Mesodermal cell (in vitro differentiated cells): Measurements from ENCODE around the gene CYCS.
"Not testable (repeated sequence)": the region's sequence is repeated elsewhere in the genome, so short reads cannot be mapped to it uniquely, and the experiment has no call there.

Experiments
- H3K27ac ChIP-seq: 2 replicates; pipeline ENCODE4 v1.7.0; 2013; ENCODE audit warnings: mild to moderate bottlenecking, low read depth, low read length, moderate library complexity; ENCODE audit not compliant: severe bottlenecking
- H3K36me3 ChIP-seq: 2 replicates; pipeline ENCODE4 v1.7.1; 2013; ENCODE audit warnings: mild to moderate bottlenecking, low read length, moderate library complexity; ENCODE audit not compliant: control insufficient read depth, insufficient read depth
- H3K4me1 ChIP-seq: one replicate; pipeline ENCODE4 v1.7.1; 2013; ENCODE audit warnings: mild to moderate bottlenecking, low read length; ENCODE audit not compliant: insufficient read depth, control insufficient read depth, poor library complexity, severe bottlenecking
- H3K4me3 ChIP-seq: 2 replicates; pipeline ENCODE4 v1.7.0; 2013; ENCODE audit warnings: low read length, control low read depth, mild to moderate bottlenecking; ENCODE audit not compliant: insufficient read depth, poor library complexity, severe bottlenecking; ENCODE audit errors: extremely low read depth
- H3K9me3 ChIP-seq: 2 replicates; pipeline ENCODE4 v1.7.1; 2013; ENCODE audit warnings: mild to moderate bottlenecking, low read length, moderate library complexity; ENCODE audit not compliant: control insufficient read depth
- WGBS, 2 experiments: methylation state at CpG; one replicate each; pipeline ENCODE4 v1.1.5; 2013; ENCODE audit warnings: missing lambda C conversion rate in 2 of 2; ENCODE audit not compliant: insufficient coverage in 2 of 2; 5-methylcytosine and 5-hydroxymethylcytosine counted together

CYCS gene

GRCh38 chr7:25095516-25096345 is 29.3 kb downstream of the CYCS start:
- H3K9me3 ChIP-seq: peaks cover 6% of the 10 kb centered on the region
- no peak overlapping the region for H3K27ac ChIP-seq
- H3K4me3 ChIP-seq: no peak overlapping the region
- H3K4me1 ChIP-seq: no peaks in the 10 kb centered on the region
- WGBS, 2 experiments: 86 to 95% methylated on average over 2 to 5 of the region's 5 CpGs
- H3K36me3 ChIP-seq: no peaks in the 10 kb centered on the region

GRCh38 chr7:25093268-25093826 is 31.7 kb downstream of the CYCS start:
- Histone ChIP-seq H3K4me3 (no peak overlapping the region), H3K4me1 (no peaks in the 10 kb centered on the region), H3K27ac (no peak overlapping the region), H3K36me3 (no peaks in the 10 kb centered on the region), H3K9me3 (peaks cover 6% of the 10 kb centered on the region)
- 64 to 66% methylated on average over 2 to 6 of the region's 6 CpGs for WGBS, 2 experiments

DNA sequence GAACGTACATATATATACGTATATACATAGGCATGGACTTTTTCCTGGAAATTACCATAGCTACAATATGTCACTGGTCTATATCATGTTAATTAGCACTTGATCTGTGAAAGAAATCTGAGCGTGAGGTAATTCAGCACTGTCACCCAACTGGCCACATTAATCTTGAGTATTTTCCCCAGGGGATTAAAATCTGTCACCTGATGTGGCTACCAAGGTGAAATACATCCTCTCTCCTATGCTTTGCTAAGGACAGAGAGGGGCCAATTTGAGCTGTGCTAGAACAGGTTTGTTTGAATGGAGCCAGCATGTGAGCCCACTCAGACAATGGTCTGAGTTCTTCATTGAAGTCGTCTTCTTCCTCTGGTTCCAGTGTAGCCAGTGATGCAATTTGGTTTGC is 33.3 kb downstream of the CYCS start:
- H3K9me3 ChIP-seq: peaks cover 6% of the 10 kb centered on the region
- WGBS, 2 experiments: 93 to 94% methylated on average over 1 to 2 of the region's 4 CpGs
- no peak overlapping the region for H3K4me3 ChIP-seq
- no peaks in the 10 kb centered on the region for H3K4me1 ChIP-seq
- no peak overlapping the region for H3K27ac ChIP-seq
- no peaks in the 10 kb centered on the region for H3K36me3 ChIP-seq

- Histone ChIP-seq H3K4me3 (no peak overlapping the region), H3K4me1 (no peaks in the 10 kb centered on the region), H3K9me3 (peaks cover 6% of the 10 kb centered on the region), H3K36me3 (no peaks in the 10 kb centered on the region), H3K27ac (no peak overlapping the region)
- 80 to 88% methylated on average over 1 of the region's 1 CpG for WGBS, 2 experiments
Measured at GRCh38 chr7:25091176-25091575, 33.9 kb downstream of the CYCS start.

- 57 to 94% methylated on average over 1 to 2 of the region's 4 CpGs for WGBS, 2 experiments
Measured at GRCh38 chr7:25090374-25090773, 34.7 kb downstream of the CYCS start.

DNA sequence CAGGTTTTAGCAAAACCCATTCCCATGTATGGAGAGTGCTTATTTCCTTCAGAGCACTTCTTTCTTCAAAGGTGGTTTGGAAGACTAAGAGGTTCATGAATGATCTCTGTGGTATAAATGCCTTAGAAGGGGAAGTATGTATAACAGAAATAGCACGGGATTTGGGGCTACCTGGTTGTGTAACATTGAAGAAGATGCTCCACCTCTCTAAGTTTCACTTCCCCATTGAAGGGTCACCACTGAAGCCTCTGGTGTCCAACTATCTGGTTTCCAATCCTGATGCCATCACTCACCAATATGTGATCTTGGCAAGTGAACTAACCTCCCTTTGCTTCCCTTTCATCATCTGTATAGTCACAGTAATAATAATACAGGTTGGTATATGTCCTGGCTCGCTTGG is 37.2 kb downstream of the CYCS start:
- Histone ChIP-seq H3K9me3 (no peaks in the 10 kb centered on the region), H3K4me3 (no peak overlapping the region), H3K27ac (no peak overlapping the region), H3K4me1 (no peaks in the 10 kb centered on the region), H3K36me3 (no peaks in the 10 kb centered on the region)
- WGBS, 2 experiments: 80 to 86% methylated on average over 1 of the region's 2 CpGs

More at GRCh38 chr7:25090374-25090773, 34.7 kb downstream of the CYCS start:
- Histone ChIP-seq H3K36me3 (no peaks in the 10 kb centered on the region), H3K27ac (no peak overlapping the region), H3K4me3 (no peak overlapping the region), H3K9me3 (no peaks in the 10 kb centered on the region), H3K4me1 (no peaks in the 10 kb centered on the region)

DNA sequence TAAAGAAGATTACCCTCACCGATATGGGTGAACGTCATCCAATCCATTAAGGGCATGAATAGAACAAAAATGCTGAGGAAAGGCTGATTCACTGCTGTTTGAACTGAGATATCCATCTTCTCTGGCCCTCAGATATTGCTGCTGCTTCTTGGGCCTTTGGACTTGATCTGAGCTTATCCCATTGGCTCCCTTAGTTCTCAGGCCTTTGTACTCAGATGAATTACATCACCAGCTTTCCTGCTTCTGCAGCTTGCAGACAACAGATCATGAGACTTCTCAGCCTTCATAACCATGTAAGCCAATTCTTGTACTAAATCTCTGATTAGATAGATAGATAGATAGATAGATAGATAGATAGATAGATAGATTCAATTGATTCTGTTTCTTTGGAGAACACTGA is 40.2 kb downstream of the CYCS start:
- H3K9me3 ChIP-seq: no peaks in the 10 kb centered on the region
- H3K36me3 ChIP-seq: no peaks in the 10 kb centered on the region
- H3K4me3 ChIP-seq: no peak overlapping the region
- H3K27ac ChIP-seq: no peak overlapping the region
- H3K4me1 ChIP-seq: no peaks in the 10 kb centered on the region
- WGBS, 2 experiments: 87 to 89% methylated on average over 2 of the region's 2 CpGs

DNA sequence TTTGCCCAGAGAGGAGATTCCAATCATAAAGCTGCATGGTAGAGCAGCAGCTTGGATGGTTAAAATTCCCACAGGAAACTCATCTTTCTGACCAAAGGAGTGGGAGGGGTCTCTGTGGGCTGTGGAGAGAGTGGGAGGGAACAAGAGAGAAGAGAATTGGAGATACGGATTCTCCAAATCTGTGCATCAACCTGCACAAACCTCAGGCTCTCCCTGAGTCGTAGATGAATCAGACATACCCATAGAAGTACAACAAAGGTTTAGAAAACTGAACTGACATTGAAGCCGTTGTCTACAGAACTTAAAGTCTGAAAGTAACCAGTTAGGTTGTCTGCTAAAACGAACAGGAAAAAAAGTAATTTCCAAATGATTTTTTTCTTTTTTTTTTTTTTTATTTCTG is 41.9 kb downstream of the CYCS start:
- Histone ChIP-seq H3K4me3 (no peak overlapping the region), H3K27ac (no peak overlapping the region)
- 100% methylated on average over 3 of the region's 4 CpGs; no CpG with 5 or more reads in 1 of the 2 experiments for WGBS, 2 experiments

GRCh38 chr7:25082041-25082440 is 43.0 kb downstream of the CYCS start:
- not testable (repeated sequence) for H3K4me3 ChIP-seq, H3K36me3 ChIP-seq, H3K9me3 ChIP-seq, H3K4me1 ChIP-seq, H3K27ac ChIP-seq
- 85 to 98% methylated on average over 2 to 4 of the region's 4 CpGs for WGBS, 2 experiments

More for the DNA sequence above, 41.9 kb downstream of the CYCS start:
- Histone ChIP-seq H3K9me3 (no peaks in the 10 kb centered on the region), H3K4me1 (no peaks in the 10 kb centered on the region), H3K36me3 (no peaks in the 10 kb centered on the region)

DNA sequence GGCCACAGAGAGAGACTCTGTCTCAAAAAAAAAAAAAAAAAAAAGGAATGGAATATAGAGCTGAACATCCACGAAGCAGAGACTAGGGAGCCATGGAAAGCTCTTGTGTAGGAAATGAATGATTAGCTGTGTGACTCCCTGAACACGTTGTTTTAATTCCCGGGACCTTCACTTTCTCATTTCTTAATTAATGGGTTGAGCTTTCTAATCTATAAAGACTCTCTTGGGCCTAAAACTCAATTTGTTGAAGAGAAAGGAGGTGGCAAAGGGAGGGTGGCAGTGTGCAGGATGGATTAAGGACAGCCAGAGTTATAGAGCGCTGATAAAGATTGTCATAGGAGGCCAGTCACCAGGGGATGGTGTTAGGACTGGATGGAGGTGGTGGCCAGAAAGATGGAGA is 48.0 kb downstream of the CYCS start:
- Histone ChIP-seq H3K36me3 (no peaks in the 10 kb centered on the region), H3K4me1 (no peaks in the 10 kb centered on the region), H3K4me3 (no peak overlapping the region), H3K9me3 (no peaks in the 10 kb centered on the region), H3K27ac (no peak overlapping the region)
- 100% methylated on average over 1 of the region's 4 CpGs for WGBS, 2 experiments

GRCh38 chr7:25075459-25075858 is 49.6 kb downstream of the CYCS start:
- Histone ChIP-seq H3K4me1 (no peaks in the 10 kb centered on the region), H3K27ac (no peak overlapping the region), H3K36me3 (no peaks in the 10 kb centered on the region), H3K9me3 (no peaks in the 10 kb centered on the region), H3K4me3 (no peak overlapping the region)
- WGBS, 2 experiments: 85% methylated on average over 4 to 6 of the region's 8 CpGs
